Measurements from ENCODE around the gene FAM24A.
"Not testable (repeated sequence)": the region's sequence is repeated elsewhere in the genome, so short reads cannot be mapped to it uniquely, and the experiment has no call there.

The FAM24A gene

DNA sequence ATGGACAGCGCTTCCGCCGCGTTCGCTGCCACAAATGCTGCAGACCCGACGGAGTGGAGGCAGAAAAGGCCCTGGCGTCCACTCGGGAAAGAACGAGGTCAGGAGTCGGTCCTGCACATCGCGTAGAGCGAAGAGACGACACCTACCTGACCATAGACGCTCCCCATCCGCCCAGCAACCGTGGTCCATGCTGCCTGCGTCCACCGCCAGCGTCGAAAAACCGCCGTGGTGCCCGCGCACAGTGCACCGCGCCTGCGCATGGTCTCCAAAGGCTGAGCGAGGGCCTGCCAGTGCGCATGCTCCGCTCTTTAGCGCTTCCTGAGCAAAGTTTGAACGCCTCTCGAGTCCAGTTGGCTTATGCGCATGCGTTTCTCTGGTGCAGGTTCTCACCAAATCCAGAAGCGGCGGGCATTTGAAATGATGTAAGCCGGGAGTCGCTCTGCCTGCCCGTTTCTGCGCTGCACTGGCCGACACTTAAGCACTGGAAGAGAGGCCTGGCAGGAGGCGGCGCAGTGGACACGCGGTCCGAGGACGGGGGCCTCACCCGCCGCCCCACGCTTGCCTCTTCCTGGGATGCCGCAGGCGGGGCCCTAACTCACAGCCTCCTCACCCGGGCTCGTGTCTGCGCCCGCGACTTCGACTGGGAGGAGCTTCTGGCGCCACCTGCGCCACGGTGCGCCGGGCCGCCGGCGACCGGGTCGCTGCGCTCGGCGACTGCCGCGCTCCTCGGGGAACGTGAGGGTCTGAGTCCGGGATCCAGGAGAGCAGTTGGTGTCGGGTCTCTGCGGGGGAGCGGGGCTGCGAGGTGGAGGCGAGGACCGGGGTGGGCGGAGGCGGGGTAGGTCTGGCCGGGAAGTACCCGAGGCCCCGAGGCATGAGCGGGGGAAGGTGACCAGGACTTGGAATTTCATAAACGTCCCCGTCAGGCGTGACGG lies 30.8 kb upstream of the FAM24A start, which contains the start of gene FAM24B:
Gene FAM24B (minus strand): TSS at position 243 of the 935 bp plus-strand sequence. CDS start 29,066 bp downstream, outside the sequence.
- Histone ChIP-seq H3K4me1 (peaks cover 0 to 10% (median 9%) of the 10 kb centered on the region in 4 donors), H3K9me3 (no peaks in the 10 kb centered on the region), H3K36me3 (no peaks in the 10 kb centered on the region), H3K27me3 (peaks cover 0 to 3% of the 10 kb centered on the region in 2 donors), H3K4me3 (peak within 1 kb of the TSS; percentile 47 to 66), H3K27ac (peak within 1 kb of the TSS; percentile 3 to 5)
- intact Hi-C loops (cut with DNase I; ENCODE audit: low total_unique reads): no loop called here
- peak; percentile 90 to 95 for DNase-seq
- TF ChIP-seq, protein P1, sequence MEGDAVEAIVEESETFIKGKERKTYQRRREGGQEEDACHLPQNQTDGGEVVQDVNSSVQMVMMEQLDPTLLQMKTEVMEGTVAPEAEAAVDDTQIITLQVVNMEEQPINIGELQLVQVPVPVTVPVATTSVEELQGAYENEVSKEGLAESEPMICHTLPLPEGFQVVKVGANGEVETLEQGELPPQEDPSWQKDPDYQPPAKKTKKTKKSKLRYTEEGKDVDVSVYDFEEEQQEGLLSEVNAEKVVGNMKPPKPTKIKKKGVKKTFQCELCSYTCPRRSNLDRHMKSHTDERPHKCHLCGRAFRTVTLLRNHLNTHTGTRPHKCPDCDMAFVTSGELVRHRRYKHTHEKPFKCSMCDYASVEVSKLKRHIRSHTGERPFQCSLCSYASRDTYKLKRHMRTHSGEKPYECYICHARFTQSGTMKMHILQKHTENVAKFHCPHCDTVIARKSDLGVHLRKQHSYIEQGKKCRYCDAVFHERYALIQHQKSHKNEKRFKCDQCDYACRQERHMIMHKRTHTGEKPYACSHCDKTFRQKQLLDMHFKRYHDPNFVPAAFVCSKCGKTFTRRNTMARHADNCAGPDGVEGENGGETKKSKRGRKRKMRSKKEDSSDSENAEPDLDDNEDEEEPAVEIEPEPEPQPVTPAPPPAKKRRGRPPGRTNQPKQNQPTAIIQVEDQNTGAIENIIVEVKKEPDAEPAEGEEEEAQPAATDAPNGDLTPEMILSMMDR (IDR thresholded peaks at IDR 0.05): no peak

DNA sequence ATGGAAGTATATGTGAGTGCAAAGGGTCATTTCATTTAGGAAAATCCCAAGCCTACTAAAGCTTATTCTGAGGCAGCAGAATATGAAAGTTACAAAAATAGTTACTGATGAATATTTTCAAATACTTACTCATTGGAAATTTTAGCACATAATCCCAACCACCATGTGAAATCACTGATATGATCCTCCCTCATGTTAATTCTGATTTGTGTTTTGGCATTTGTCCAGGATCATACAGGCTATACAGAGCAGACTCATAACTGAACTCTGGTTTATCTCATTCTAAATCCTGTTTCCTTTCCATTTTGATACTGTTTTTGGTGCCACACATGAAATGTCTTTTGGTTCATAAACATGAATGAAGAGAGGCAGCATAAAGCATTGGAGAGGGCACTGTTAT lies 27.6 kb upstream of the FAM24A start:
- intact Hi-C loops (cut with DNase I; ENCODE audit: low total_unique reads): no loop called here
- DNase-seq: no peak
- no peaks in the 10 kb centered on the region for H3K36me3 ChIP-seq
- H3K27me3 ChIP-seq: peaks cover 0 to 3% of the 10 kb centered on the region in 2 donors
- H3K4me1 ChIP-seq: peaks cover 0 to 10% (median 9%) of the 10 kb centered on the region in 4 donors
- TF ChIP-seq, protein P1 (IDR thresholded peaks at IDR 0.05): no peak
- no peak overlapping the region for H3K27ac ChIP-seq
- no peak overlapping the region for H3K4me3 ChIP-seq
- H3K9me3 ChIP-seq: no peaks in the 10 kb centered on the region

DNA sequence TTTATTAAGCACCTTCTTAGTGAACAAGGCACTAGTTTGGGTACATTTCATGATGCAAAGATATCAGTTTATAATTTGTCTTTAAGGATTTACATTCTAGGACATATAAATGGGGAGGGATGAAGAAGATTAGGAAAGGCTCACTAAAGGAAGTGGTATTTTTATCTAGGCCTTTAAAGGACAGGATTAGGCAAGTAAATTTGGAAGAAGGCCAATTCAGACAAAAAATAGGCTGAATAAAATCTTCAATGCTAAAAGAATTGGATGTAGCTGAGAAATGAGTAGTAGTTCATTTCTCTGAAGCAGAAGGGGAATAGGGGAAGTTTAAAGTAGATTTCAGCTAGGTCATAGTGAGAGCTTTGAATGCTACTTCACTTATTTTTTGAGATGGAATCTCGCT lies 26.2 kb upstream of the FAM24A start:
- DNase-seq: no peak
- H3K4me1 ChIP-seq: peaks cover 0 to 10% (median 8%) of the 10 kb centered on the region in 4 donors
- H3K4me3 ChIP-seq: no peak overlapping the region
- H3K27ac ChIP-seq: no peak overlapping the region
- H3K27me3 ChIP-seq: peaks cover 0 to 8% of the 10 kb centered on the region in 2 donors
- no peaks in the 10 kb centered on the region for H3K36me3 ChIP-seq
- TF ChIP-seq, protein P1 (IDR thresholded peaks at IDR 0.05): no peak
- H3K9me3 ChIP-seq: no peaks in the 10 kb centered on the region
- intact Hi-C loops (cut with DNase I; ENCODE audit: low total_unique reads): no loop called here

DNA sequence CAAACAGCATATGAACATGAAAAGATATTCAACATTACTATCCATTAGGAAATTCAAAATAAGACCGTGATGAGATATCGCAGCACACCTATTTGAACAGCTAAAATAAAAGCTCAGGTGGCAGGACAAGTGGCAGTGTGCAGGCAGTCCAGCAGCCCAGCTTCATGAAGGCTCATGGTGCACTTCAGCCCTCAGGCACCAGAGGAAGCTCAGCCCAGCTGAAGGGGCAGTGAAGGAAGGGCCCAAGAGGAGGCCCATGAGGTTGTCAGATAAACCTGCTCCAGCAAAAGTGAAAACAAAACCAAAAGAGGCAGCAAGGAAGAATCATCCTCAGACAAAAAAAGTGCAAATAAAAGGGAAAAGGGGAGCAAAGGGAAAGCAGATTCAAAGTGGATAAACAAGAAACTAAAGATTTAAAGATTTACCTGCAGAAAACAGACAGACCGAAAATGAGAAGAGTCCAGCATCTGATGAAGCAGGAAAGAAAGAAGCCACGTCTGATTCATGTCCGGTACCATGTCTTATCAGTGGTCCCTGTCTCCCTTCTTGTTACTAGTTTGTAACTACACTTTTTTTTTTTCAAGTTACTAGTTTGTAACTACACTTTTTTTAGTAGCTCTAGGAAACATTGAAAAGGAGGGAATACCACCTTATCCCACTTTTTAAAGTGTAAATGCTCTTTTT lies 16.0 kb upstream of the FAM24A start:
- no peak overlapping the region for H3K4me3 ChIP-seq
- no peak overlapping the region for H3K27ac ChIP-seq
- peaks cover 0 to 3% of the 10 kb centered on the region in 2 donors for H3K27me3 ChIP-seq
- no peak for DNase-seq
- intact Hi-C loops (cut with DNase I; ENCODE audit: low total_unique reads): no loop called here
- H3K4me1 ChIP-seq: no peaks in the 10 kb centered on the region
- TF ChIP-seq, protein P1 (IDR thresholded peaks at IDR 0.05): no peak
- H3K36me3 ChIP-seq: no peaks in the 10 kb centered on the region
- H3K9me3 ChIP-seq: no peaks in the 10 kb centered on the region

DNA sequence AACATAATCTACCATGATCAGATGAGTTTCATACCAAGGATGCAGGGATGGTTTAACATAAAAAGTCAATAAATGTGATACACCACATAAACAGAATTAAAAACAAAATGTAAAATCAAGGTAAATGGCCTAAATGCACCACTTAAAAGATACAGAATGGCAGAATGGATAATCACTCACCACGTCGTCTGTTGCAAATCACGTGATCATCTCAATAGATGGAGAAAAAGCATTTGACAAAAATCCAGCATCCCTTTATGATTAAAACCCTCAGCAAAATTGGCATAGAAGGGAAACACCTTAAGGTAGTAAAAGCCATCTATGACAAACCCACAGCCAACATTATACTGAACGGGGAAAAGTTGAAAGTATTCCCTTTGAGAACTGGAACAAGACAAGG lies 6.5 kb upstream of the FAM24A start:
- intact Hi-C loops (cut with DNase I; ENCODE audit: low total_unique reads); H3K4me3 ChIP-seq; DNase-seq: not testable (repeated sequence)

More for the DNA sequence above, 6.5 kb upstream of the FAM24A start:
- not testable (repeated sequence) for H3K27ac ChIP-seq, H3K27me3 ChIP-seq, H3K36me3 ChIP-seq, H3K4me1 ChIP-seq, H3K9me3 ChIP-seq
